ENCODE data around the gene PRR5L.

PRR5L gene

DNA sequence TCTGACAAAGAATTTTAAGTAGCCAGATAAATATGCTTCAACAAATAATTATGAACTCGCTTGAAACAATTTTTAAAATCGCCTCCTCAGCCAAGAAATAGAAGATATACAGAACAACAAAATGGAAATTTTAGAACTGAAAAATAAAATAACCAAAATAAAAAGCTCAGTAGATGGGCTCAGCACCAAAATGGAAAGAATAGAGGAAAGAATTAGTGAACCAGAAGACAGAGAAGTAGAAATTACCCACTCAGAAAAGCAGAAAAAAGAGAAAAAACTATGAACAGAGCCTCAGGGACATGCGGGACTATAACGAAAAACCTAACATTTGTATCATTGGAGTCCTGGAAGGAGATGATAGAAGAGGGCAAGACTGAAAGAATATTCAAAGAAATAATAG, 14.2 kb upstream of the PRR5L start:
- H3K9me2 ChIP-seq (replicated peaks; ENCODE audit: insufficient read depth, low read length), result no peaks in the 10 kb centered on the region
- no peaks in the 10 kb centered on the region for H3K9me3 ChIP-seq (ENCODE audit: insufficient read depth, low read length)
- H3K27ac ChIP-seq (ENCODE audit: low read depth, low read length), result no peak overlapping the region
- peaks cover 6% of the 10 kb centered on the region; the same call in 1 of the 2 replicates for H3K79me2 ChIP-seq (ENCODE audit: insufficient read depth, low read length)
- no peaks in the 10 kb centered on the region for H3K27me3 ChIP-seq (ENCODE audit: low read length)
- no peak overlapping the region for H3K9ac ChIP-seq (ENCODE audit: low read length)
- H3K4me3 ChIP-seq (ENCODE audit: insufficient read depth, low read length, poor library complexity, severe bottlenecking), result no peak overlapping the region
- no peak overlapping the region for H2AFZ ChIP-seq (ENCODE audit: low read depth, low read length, severe bottlenecking)
- H3K4me2 ChIP-seq (ENCODE audit: low read depth, low read length, poor library complexity, severe bottlenecking), result no peak overlapping the region
- H3K36me3 ChIP-seq (ENCODE audit: low read length), result no peaks in the 10 kb centered on the region
- TF ChIP-seq EZH2phosphoT487 (conservative IDR thresholded peaks at IDR 0.05; ENCODE audit: low read length), result no peak
- TF ChIP-seq, protein P1, sequence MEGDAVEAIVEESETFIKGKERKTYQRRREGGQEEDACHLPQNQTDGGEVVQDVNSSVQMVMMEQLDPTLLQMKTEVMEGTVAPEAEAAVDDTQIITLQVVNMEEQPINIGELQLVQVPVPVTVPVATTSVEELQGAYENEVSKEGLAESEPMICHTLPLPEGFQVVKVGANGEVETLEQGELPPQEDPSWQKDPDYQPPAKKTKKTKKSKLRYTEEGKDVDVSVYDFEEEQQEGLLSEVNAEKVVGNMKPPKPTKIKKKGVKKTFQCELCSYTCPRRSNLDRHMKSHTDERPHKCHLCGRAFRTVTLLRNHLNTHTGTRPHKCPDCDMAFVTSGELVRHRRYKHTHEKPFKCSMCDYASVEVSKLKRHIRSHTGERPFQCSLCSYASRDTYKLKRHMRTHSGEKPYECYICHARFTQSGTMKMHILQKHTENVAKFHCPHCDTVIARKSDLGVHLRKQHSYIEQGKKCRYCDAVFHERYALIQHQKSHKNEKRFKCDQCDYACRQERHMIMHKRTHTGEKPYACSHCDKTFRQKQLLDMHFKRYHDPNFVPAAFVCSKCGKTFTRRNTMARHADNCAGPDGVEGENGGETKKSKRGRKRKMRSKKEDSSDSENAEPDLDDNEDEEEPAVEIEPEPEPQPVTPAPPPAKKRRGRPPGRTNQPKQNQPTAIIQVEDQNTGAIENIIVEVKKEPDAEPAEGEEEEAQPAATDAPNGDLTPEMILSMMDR (IDR thresholded peaks at IDR 0.05; ENCODE audit: insufficient read depth, low read length, poor library complexity, severe bottlenecking), result no peak
- H4K20me1 ChIP-seq (ENCODE audit: low read depth, low read length), result 0 out of 2 replicates have a peak, but pooled peaks cover 5% of the 10 kb centered on the region
- no peaks in the 10 kb centered on the region for H3F3A ChIP-seq (ENCODE audit: insufficient read depth)

DNA sequence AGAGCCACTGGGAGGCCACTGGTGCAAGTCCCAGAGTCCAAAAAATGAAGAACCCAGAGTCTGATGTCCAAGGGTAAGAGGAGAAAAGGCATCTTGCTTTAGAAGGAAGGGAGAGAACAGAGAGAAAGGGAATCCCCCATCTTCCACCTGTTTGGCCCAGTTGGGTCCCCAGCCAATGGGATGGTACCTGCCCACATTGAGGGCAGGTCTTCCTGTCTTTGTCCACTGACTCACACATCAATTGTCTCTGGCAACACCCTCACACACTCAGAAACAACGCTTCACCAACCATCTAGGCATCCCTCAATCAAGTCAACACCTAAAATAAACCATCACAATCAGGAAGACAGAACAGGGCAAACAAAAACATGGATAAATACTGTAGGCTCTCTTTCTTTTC, 13.2 kb upstream of the PRR5L start:
- no peaks in the 10 kb centered on the region for H3K9me2 ChIP-seq (replicated peaks; ENCODE audit: insufficient read depth, low read length)
- H3K9ac ChIP-seq (ENCODE audit: low read length), result no peak overlapping the region
- no peaks in the 10 kb centered on the region for H3K9me3 ChIP-seq (ENCODE audit: insufficient read depth, low read length)
- no peaks in the 10 kb centered on the region for H3K36me3 ChIP-seq (ENCODE audit: low read length)
- 0 out of 2 replicates have a peak, but pooled peaks cover 5% of the 10 kb centered on the region for H4K20me1 ChIP-seq (ENCODE audit: low read depth, low read length)
- H3K4me2 ChIP-seq (ENCODE audit: low read depth, low read length, poor library complexity, severe bottlenecking), result no peak overlapping the region
- no peak for TF ChIP-seq EZH2phosphoT487 (conservative IDR thresholded peaks at IDR 0.05; ENCODE audit: low read length)
- TF ChIP-seq, protein P1 (IDR thresholded peaks at IDR 0.05; ENCODE audit: insufficient read depth, low read length, poor library complexity, severe bottlenecking), result no peak
- no peak overlapping the region for H3K4me3 ChIP-seq (ENCODE audit: insufficient read depth, low read length, poor library complexity, severe bottlenecking)
- no peaks in the 10 kb centered on the region for H3K27me3 ChIP-seq (ENCODE audit: low read length)
- H2AFZ ChIP-seq (ENCODE audit: low read depth, low read length, severe bottlenecking), result no peak overlapping the region
- peaks cover 6% of the 10 kb centered on the region; the same call in 1 of the 2 replicates for H3K79me2 ChIP-seq (ENCODE audit: insufficient read depth, low read length)
- no peak overlapping the region for H3K27ac ChIP-seq (ENCODE audit: low read depth, low read length)
- H3F3A ChIP-seq (ENCODE audit: insufficient read depth), result no peaks in the 10 kb centered on the region

DNA sequence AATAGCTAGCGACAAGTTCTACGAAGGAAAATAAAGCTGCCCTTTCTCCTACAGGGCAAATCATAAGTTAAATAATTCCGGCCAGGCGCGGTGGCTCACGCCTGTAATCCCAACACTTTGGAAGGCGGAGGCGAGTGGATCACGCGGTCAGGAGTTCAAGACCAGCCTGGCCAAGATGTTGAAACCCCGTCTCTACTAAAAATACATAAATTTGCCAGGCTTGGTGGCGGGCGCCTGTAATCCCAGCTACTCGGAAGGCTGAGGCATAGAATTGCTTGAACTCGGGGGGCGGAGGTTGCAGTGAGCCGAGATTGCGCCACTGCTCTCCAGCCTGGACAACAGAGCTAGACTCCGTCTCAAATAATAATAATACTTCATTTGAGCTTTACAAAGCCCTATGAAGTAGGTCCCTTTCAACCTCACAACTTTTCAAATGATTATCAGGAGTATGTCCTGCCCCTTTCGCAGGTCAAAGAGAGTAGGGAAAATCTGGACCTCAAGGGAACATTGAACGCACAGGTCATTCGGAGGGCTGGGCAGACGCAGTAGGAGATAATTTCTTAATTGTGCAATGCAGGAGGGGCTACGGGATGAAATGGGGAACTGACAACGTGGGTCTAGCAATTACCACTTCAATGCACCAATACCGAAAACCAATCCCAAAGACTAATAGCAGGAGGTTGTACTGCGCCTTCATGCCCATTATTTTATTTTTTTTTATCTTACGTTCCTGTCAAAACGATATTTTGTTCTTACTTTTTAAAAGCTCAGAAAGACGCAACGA, 7.5 kb upstream of the PRR5L start:
- no peaks in the 10 kb centered on the region for H3K9me2 ChIP-seq (replicated peaks; ENCODE audit: insufficient read depth, low read length)
- H3K4me2 ChIP-seq (ENCODE audit: low read depth, low read length, poor library complexity, severe bottlenecking), result peak overlapping the region; percentile 64
- H3K27me3 ChIP-seq (ENCODE audit: low read length), result no peaks in the 10 kb centered on the region
- H3K79me2 ChIP-seq (ENCODE audit: insufficient read depth, low read length), result no peaks in the 10 kb centered on the region
- TF ChIP-seq EZH2phosphoT487 (conservative IDR thresholded peaks at IDR 0.05; ENCODE audit: low read length), result no peak
- TF ChIP-seq, protein P1 (IDR thresholded peaks at IDR 0.05; ENCODE audit: insufficient read depth, low read length, poor library complexity, severe bottlenecking), result no peak
- 0 out of 2 replicates have a peak, but pooled peaks cover 5% of the 10 kb centered on the region for H4K20me1 ChIP-seq (ENCODE audit: low read depth, low read length)
- H2AFZ ChIP-seq (ENCODE audit: low read depth, low read length, severe bottlenecking), result peak overlapping the region; percentile 99
- no peaks in the 10 kb centered on the region for H3K9me3 ChIP-seq (ENCODE audit: insufficient read depth, low read length)
- peak overlapping the region; percentile 76 for H3K4me3 ChIP-seq (ENCODE audit: insufficient read depth, low read length, poor library complexity, severe bottlenecking)
- no peaks in the 10 kb centered on the region for H3K36me3 ChIP-seq (ENCODE audit: low read length)
- H3F3A ChIP-seq (ENCODE audit: insufficient read depth), result no peaks in the 10 kb centered on the region
- peak overlapping the region; percentile 56 for H3K9ac ChIP-seq (ENCODE audit: low read length)
- H3K27ac ChIP-seq (ENCODE audit: low read depth, low read length), result no peak overlapping the region

Data from SU-DHL-6 (cell line).